GM12878 (cell line): ENCODE results near the gene MINDY3. TPM values are rescaled to one million over a fixed set of nuclear protein-coding genes. Genes with fewer than 3 reads are reported as not detected.

Experiments used
- ATAC-seq: fragments of 200-7000 bp; cut with Tn5 transposase; 3 replicates; pipeline ENCODE4 v1.9.1; 2020; ENCODE audit warnings: mild to moderate bottlenecking, moderate library complexity
- BruUV-seq: library from RNA; stranded (reverse); fragments of 400-500 nt; replicated peaks from 2 replicates; lab custom pipeline; 2021; lab: Mats Ljungman, UMichigan
- CTCF ChIA-PET: fragments of 300-600 bp; sonication (Branson Sonifier 250); formaldehyde crosslinking; extraction: SDS; loops from one replicate; lab custom pipeline; 2021; ENCODE audit warnings: inconsistent platforms; lab: Yijun Ruan, JAX
- POLR2A ChIA-PET: fragments of 350-600 bp; formaldehyde crosslinking; extraction: SDS; loops from one replicate; lab custom pipeline; 2021; ENCODE audit warnings: inconsistent platforms; lab: Charles Lee
- RAD21 ChIA-PET: fragments of 300-600 bp; sonication (Branson Sonifier 250); formaldehyde crosslinking; loops from one replicate; lab custom pipeline; 2023; ENCODE audit warnings: antibody characterized with exemption; ENCODE audit not compliant: unreplicated experiment; lab: Charles Lee
- SMC1A ChIA-PET: fragments of 300-600 bp; sonication (Branson Sonifier 250); formaldehyde crosslinking; loops from one replicate; lab custom pipeline; 2023; ENCODE audit not compliant: unreplicated experiment, uncharacterized antibody; lab: Charles Lee
- DNase-seq: peaks from one replicate; pipeline ENCODE4 v3.0.0-alpha.2; 2011; ENCODE audit warnings: low read depth, low spot score
- FAIRE-seq: peaks from 3 replicates; lab custom pipeline; 2011; peaks lifted over from hg19 to GRCh38; lab: Jason Lieb, UNC
- H2AFZ ChIP-seq: 2 replicates; pipeline ENCODE4 v1.6.0; 2011; ENCODE audit warnings: low read depth, low read length, control low read depth; ENCODE audit not compliant: control insufficient read depth
- H3K27ac ChIP-seq: 2 replicates; pipeline ENCODE4 v1.5.1; 2011; ENCODE audit warnings: control low read depth; ENCODE audit not compliant: control insufficient read depth, insufficient read depth
- H3K27me3 ChIP-seq, 2 experiments: replicated peaks in 1 of 2; 2 replicates each; pipeline versions ENCODE4 v1.6.0 to v1.6.1; 2011; ENCODE audit warnings: low read length in 1 of 2; ENCODE audit not compliant: control insufficient read depth in 2 of 2, insufficient read depth in 2 of 2
- H3K36me3 ChIP-seq, 2 experiments: 2 replicates each; pipeline ENCODE4 v1.5.1; 2011; ENCODE audit warnings: low read length in 1 of 2; ENCODE audit not compliant: control insufficient read depth in 2 of 2, insufficient read depth in 2 of 2
- H3K4me1 ChIP-seq: 2 replicates; pipeline ENCODE4 v1.6.1; 2011; ENCODE audit warnings: mild to moderate bottlenecking, low read length, moderate library complexity, mixed read lengths; ENCODE audit not compliant: control insufficient read depth, insufficient read depth
- H3K4me2 ChIP-seq: 2 replicates; pipeline ENCODE4 v1.6.0; 2011; ENCODE audit warnings: control low read depth; ENCODE audit not compliant: control insufficient read depth, insufficient read depth
- H3K4me3 ChIP-seq: fragments of 200-600 bp; sonication (generic); 2 replicates; pipeline ENCODE4 v1.5.1; 2016
- H3K79me2 ChIP-seq: 2 replicates; pipeline ENCODE4 v1.6.0; 2011; ENCODE audit warnings: low read length; ENCODE audit not compliant: control insufficient read depth, insufficient read depth
- H3K9ac ChIP-seq: 2 replicates; pipeline ENCODE4 v1.8.0; 2011; ENCODE audit warnings: low read length, control low read depth, mixed read lengths; ENCODE audit not compliant: control insufficient read depth, insufficient read depth
- H3K9me3 ChIP-seq: replicated peaks from 3 replicates; pipeline ENCODE4 v1.5.1; 2011; ENCODE audit warnings: mild to moderate bottlenecking, low read length; ENCODE audit not compliant: control insufficient read depth, insufficient read depth
- H4K20me1 ChIP-seq: 2 replicates; pipeline ENCODE4 v1.6.0; 2011; ENCODE audit not compliant: control insufficient read depth, insufficient read depth
- CHD2 ChIP-seq: IDR thresholded peaks from 2 replicates; pipeline ENCODE4 v1.6.1; 2011; ENCODE audit warnings: low read depth, low read length, improper control_type of control experiment, borderline replicate concordance
- CREM ChIP-seq: IDR thresholded peaks from 2 replicates; pipeline ENCODE4 v1.6.1; 2014; ENCODE audit warnings: antibody characterized with exemption, low read depth
- MTA3 ChIP-seq: IDR thresholded peaks from 2 replicates; pipeline ENCODE4 v1.6.1; 2012; ENCODE audit warnings: low read length, inconsistent platforms, borderline replicate concordance
- NFXL1 ChIP-seq: fragments of 450-650 bp; IDR thresholded peaks from 2 replicates; pipeline ENCODE4 v1.6.1; 2017; ENCODE audit warnings: antibody characterized with exemption, mild to moderate bottlenecking, borderline replicate concordance
- PAX8 ChIP-seq: fragments of 450-650 bp; IDR thresholded peaks from 2 replicates; pipeline ENCODE4 v1.6.1; 2017; ENCODE audit warnings: mild to moderate bottlenecking, moderate library complexity
- RELA ChIP-seq: fragments of 450-650 bp; IDR thresholded peaks from 2 replicates; pipeline ENCODE4 v1.8.0; 2014; ENCODE audit warnings: borderline replicate concordance; ENCODE audit not compliant: partially characterized antibody
- RFX5 ChIP-seq: IDR thresholded peaks from 2 replicates; pipeline ENCODE4 v1.6.1; 2011; ENCODE audit warnings: low read depth, low read length, improper control_type of control experiment
- SMAD5 ChIP-seq: IDR thresholded peaks from 2 replicates; pipeline ENCODE4 v1.6.1; 2016; ENCODE audit warnings: antibody characterized with exemption, low read depth
- SREBF2 ChIP-seq: IDR thresholded peaks from 2 replicates; pipeline ENCODE4 v1.6.1; 2012; ENCODE audit warnings: mild to moderate bottlenecking, low read length
- TAF1 ChIP-seq: IDR thresholded peaks from 2 replicates; pipeline ENCODE4 v1.6.1; 2011; ENCODE audit warnings: mild to moderate bottlenecking, low read depth, low read length, borderline replicate concordance
- ZNF207 ChIP-seq: fragments of 450-650 bp; IDR thresholded peaks from 2 replicates; pipeline ENCODE4 v1.6.1; 2014; ENCODE audit warnings: antibody characterized with exemption, mild to moderate bottlenecking, borderline replicate concordance
- WGBS: methylation state at CpG from one replicate; pipeline ENCODE4 v1.1.6; 2016; ENCODE audit warnings: low lambda C conversion rate; ENCODE audit not compliant: insufficient replicate concordance, insufficient coverage; ENCODE audit errors: missing lambda C conversion rate; 5-methylcytosine and 5-hydroxymethylcytosine counted together
- in situ Hi-C: fragments of 300-500 bp; cut with MboI; formaldehyde crosslinking; loops from 9 replicates; pipeline ENCODE4 v1.14.3; 2018; ENCODE audit warnings: mixed read lengths
- intact Hi-C: fragments of 100-400 bp; cut with micrococcal nuclease; formaldehyde crosslinking; loops from one replicate; pipeline ENCODE4 v1.14.2; 2022; ENCODE audit not compliant: unreplicated experiment
- polyA plus RNA-seq, 11 experiments: library from polyadenylated mRNA; depleted of rRNA in 4 of 11; unstranded in 6 of 11; stranded (reverse) in 5 of 11; fragments of >200 nt; fragmentation: Nextera tagmentation in 4 of 11; fragmentation: Illumina TruSeq in 1 of 11; extraction: Ambion mirVana in 4 of 11; extraction: Trizol in 1 of 11; gene quantifications; 1 replicate in 1 of 11; 2 replicates in 10 of 11; pipeline versions ENCODE4 v1.2.1 to v1.2.3, GENCODE V29; 2011 to 2016; ENCODE audit warnings: inconsistent platforms in 2 of 11, missing spikeins in 2 of 11, low read depth in 1 of 11
- total RNA-seq, 4 experiments: library from RNA; depleted of rRNA in 3 of 4; stranded (reverse); fragments of >200 nt in 3 of 4; fragmentation: Illumina TruSeq in 1 of 4; extraction: Trizol in 1 of 4; gene quantifications; 2 replicates each; pipeline versions ENCODE4 v1.2.1 to v1.2.3, GENCODE V29; 2013 to 2021
- TF ChIP-seq, protein P1 (sequence below): IDR thresholded peaks from 2 replicates; pipeline ENCODE4 v1.6.1; 2012; ENCODE audit warnings: low read depth, low read length, improper control_type of control experiment
- TF ChIP-seq, protein P2 (sequence below): IDR thresholded peaks from 2 replicates; pipeline ENCODE4 v1.6.1; 2012; ENCODE audit warnings: low read depth, low read length, improper control_type of control experiment
- TF ChIP-seq, protein P3 (sequence below): IDR thresholded peaks from 2 replicates; pipeline ENCODE4 v1.6.1; 2011; ENCODE audit warnings: borderline replicate concordance, low read depth, mild to moderate bottlenecking, moderate library complexity, mixed read lengths, low read length; ENCODE audit not compliant: insufficient read depth; ENCODE audit errors: extremely low read length

The MINDY3 gene
- total and polyA plus RNA-seq, 10 of the 15 experiments (the other 5 are each of a cell fraction or from before 2014, with no cell fraction given) = 12.0 to 23.6 (median 15.7) TPM

DNA sequence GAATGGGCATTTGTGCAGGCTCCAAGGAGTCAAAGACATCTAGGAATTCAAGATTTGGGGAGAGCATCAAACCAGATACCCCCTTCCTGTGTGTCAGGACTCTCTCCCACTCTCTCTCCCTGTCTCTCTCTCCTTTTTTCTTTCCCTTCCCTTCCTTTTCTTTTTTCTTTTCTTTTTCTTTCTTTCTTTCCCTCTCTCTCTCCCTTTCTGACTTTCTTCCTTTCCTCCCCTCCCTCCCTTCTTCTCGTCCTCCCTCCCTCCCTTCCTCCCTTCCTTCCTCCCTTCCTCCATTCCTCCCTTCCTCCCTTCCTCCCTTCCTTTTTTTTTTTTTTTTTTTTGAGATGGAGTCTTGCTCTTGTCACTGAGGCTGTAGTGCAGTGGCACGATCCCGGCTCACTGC, 24.1 kb upstream of the MINDY3 start:
- no peak for DNase-seq
- no peaks in the 10 kb centered on the region for H3K36me3 ChIP-seq
- TF ChIP-seq NFXL1 (no peak), CHD2 (no peak), CREM (no peak), PAX8 (no peak), RELA (no peak), TAF1 (no peak), RFX5 (no peak), SMAD5 (no peak), SREBF2 (no peak), ZNF207 (no peak), MTA3 (no peak)
- TF ChIP-seq, protein P1, sequence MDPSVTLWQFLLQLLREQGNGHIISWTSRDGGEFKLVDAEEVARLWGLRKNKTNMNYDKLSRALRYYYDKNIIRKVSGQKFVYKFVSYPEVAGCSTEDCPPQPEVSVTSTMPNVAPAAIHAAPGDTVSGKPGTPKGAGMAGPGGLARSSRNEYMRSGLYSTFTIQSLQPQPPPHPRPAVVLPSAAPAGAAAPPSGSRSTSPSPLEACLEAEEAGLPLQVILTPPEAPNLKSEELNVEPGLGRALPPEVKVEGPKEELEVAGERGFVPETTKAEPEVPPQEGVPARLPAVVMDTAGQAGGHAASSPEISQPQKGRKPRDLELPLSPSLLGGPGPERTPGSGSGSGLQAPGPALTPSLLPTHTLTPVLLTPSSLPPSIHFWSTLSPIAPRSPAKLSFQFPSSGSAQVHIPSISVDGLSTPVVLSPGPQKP = no peak
- TF ChIP-seq, protein P2, sequence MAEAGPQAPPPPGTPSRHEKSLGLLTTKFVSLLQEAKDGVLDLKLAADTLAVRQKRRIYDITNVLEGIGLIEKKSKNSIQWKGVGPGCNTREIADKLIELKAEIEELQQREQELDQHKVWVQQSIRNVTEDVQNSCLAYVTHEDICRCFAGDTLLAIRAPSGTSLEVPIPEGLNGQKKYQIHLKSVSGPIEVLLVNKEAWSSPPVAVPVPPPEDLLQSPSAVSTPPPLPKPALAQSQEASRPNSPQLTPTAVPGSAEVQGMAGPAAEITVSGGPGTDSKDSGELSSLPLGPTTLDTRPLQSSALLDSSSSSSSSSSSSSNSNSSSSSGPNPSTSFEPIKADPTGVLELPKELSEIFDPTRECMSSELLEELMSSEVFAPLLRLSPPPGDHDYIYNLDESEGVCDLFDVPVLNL = no peak
- TF ChIP-seq, protein P3, sequence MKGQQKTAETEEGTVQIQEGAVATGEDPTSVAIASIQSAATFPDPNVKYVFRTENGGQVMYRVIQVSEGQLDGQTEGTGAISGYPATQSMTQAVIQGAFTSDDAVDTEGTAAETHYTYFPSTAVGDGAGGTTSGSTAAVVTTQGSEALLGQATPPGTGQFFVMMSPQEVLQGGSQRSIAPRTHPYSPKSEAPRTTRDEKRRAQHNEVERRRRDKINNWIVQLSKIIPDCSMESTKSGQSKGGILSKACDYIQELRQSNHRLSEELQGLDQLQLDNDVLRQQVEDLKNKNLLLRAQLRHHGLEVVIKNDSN = no peak
- no peak for FAIRE-seq
- H3K9ac ChIP-seq = no peak overlapping the region
- no peak overlapping the region for H3K27ac ChIP-seq
- H4K20me1 ChIP-seq = no peaks in the 10 kb centered on the region
- H3K79me2 ChIP-seq = no peaks in the 10 kb centered on the region
- ChIA-PET POLR2A (no interaction called here), SMC1A (no interaction called here), RAD21 (no interaction called here), CTCF (no interaction called here)
- ATAC-seq = no peak
- BruUV-seq = no TSS peak
- intact Hi-C loops = no loop called here
- H3K4me3 ChIP-seq = no peak overlapping the region
- in situ Hi-C loops = loop anchor here (25.0 kb wide), 1 partner anchor 1378 kb away; no protein-coding TSS in a partner anchor
- 33% methylated on average over 3 of the region's 3 CpGs for WGBS
- no peak overlapping the region for H2AFZ ChIP-seq
- H3K4me2 ChIP-seq = no peak overlapping the region
- H3K9me3 ChIP-seq = no peaks in the 10 kb centered on the region
- H3K27me3 ChIP-seq = no peaks in the 10 kb centered on the region
- H3K4me1 ChIP-seq = no peaks in the 10 kb centered on the region
